Measurements from ENCODE around the gene SPAM1.

DNA sequence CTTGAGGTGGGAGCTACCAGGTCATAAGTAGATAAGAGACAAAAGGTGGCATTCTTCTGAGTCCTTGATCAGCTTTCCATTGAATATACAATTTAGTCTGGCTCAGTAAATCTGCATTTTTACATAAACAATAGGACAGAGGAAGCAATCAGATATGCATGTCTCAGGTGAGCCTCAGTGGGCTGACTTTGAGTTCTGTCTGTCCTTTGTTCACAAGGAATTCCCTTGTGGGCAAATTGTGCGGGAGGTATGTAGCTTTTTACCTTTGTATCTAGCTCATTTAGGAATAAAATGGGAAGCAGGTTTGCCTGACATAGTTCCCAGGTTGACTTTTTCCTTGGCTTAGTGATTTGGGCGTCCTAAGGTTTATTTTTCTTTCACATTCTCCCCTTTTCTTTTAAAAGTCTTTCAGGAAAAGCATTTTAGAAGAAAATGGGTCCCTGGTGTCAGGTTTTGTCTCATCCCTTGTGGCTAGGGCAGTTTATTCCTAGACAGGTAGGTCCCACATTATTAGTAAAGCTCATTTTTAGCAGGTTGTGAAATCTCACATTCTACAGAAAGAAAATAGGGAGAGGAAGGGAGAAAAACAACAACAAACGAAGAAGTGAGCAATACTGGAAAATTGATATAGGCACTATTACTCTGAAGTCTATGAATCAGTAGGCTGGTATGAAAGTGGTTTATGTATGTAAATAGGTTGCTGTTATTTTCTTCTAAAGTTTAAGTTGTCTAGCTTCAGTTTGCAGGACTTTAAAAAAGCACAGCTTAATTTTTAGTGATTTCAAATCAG, 16.5 kb downstream of the SPAM1 start:
- TF ChIP-seq REST (IDR thresholded peaks at IDR 0.05; ENCODE audit: insufficient read depth in 1 of 2, low read depth in 2 of 2, low read length in 2 of 2) (no peak), TAF1 (IDR thresholded peaks at IDR 0.05; ENCODE audit: borderline replicate concordance, insufficient read depth, low read length) (no peak), POLR2AphosphoS5 (IDR thresholded peaks at IDR 0.05; ENCODE audit: low read depth, low read length) (no peak), SIN3A (IDR thresholded peaks at IDR 0.05; ENCODE audit: borderline replicate concordance, insufficient read depth, low read length) (no peak)
